Astrocyte of the cerebellum (primary cell): ENCODE measurements around the gene C3orf70.

Experiments used
- DNase-seq: peaks from one replicate; pipeline ENCODE4 v3.0.0-alpha.2; 2011; ENCODE audit warnings: low read depth
- H3K4me3 ChIP-seq: 2 replicates; pipeline ENCODE4 v1.5.1; 2011; ENCODE audit warnings: mild to moderate bottlenecking, low read depth, low read length, moderate library complexity
- in situ Hi-C: cut with HindIII; loops from 2 replicates; pipeline ENCODE4 v1.10.0; 2017; ENCODE audit warnings: low sequenced_read_pairs
- TF ChIP-seq, protein P1 (sequence below): IDR thresholded peaks from 2 replicates; pipeline ENCODE4 v1.5.1; 2012; ENCODE audit warnings: low read length, low read depth, moderate library complexity, mild to moderate bottlenecking; ENCODE audit errors: missing control alignments

The C3orf70 gene

DNA sequence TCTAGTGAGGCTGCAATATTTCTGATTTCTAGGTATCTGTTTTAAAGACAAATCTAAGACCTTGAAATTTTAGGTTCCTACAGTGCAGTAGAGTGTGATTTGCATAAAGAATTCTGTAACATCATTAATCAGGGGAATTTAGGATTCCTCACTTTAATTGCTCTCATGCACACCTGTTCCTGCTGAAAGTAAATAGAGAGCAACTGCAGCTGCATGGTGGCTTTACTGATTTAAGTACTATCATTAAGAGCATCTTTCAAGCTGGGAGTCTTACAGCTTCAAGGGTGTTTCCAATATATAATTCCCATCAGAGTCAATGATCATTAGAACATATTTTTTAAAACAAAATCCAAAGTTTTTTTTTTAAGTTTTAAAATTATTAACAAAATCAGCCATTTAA is 36.0 kb upstream of the C3orf70 start:
- no peak overlapping the region for H3K4me3 ChIP-seq
- TF ChIP-seq, protein P1, sequence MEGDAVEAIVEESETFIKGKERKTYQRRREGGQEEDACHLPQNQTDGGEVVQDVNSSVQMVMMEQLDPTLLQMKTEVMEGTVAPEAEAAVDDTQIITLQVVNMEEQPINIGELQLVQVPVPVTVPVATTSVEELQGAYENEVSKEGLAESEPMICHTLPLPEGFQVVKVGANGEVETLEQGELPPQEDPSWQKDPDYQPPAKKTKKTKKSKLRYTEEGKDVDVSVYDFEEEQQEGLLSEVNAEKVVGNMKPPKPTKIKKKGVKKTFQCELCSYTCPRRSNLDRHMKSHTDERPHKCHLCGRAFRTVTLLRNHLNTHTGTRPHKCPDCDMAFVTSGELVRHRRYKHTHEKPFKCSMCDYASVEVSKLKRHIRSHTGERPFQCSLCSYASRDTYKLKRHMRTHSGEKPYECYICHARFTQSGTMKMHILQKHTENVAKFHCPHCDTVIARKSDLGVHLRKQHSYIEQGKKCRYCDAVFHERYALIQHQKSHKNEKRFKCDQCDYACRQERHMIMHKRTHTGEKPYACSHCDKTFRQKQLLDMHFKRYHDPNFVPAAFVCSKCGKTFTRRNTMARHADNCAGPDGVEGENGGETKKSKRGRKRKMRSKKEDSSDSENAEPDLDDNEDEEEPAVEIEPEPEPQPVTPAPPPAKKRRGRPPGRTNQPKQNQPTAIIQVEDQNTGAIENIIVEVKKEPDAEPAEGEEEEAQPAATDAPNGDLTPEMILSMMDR, result no peak
- DNase-seq, result no peak
- in situ Hi-C loops, result no loop called here

DNA sequence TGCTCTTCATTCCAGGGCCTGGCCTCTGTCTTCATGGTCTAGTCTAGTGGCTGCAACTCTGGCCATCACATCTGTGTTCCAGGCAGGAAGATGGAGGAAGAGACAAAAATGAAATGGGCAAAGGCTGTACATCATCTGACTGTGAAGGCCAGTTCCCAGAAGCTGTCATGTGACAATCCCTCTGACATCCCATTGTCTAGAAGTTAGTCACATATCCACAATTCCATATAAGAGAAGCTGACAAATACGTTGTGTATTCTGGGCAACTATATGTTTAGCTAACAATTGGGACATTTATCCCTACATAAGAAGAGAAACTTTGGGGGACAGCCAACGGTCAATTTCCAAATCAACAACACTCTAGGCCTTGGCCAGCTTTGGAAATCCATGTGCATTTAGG is 34.5 kb upstream of the C3orf70 start:
- H3K4me3 ChIP-seq, result no peak overlapping the region
- DNase-seq, result no peak
- TF ChIP-seq, protein P1, result no peak
- in situ Hi-C loops, result no loop called here

DNA sequence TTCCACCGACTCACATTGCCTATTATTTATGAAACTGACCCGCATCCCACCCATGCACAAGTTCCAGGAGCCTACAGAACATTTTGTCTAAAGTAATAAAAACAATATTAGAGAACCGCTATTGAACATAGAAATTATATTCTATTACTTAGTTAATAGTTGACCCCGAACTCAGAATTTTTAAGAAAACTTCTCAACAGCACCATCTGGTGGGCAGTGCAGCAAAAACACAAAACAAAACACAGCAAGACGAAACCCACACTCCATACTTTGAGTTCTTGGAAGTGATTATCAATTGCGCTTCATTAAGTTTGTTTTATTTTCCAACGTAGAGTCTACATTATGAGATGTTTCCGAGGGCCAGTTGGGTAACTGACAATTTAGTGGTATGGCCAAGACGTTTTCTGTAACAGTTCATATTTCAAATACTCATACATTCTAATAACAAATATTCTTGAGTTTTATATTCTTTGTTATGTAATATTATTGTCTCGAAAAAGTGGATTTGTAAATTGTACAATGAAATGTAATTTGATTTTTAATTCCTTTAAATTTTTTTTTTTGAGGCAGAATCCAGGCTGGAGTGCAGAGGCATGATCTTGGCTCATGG is 24.0 kb upstream of the C3orf70 start:
- H3K4me3 ChIP-seq, result no peak overlapping the region
- in situ Hi-C loops, result no loop called here
- peak; percentile 18 for DNase-seq
- TF ChIP-seq, protein P1, result peak; percentile 64

DNA sequence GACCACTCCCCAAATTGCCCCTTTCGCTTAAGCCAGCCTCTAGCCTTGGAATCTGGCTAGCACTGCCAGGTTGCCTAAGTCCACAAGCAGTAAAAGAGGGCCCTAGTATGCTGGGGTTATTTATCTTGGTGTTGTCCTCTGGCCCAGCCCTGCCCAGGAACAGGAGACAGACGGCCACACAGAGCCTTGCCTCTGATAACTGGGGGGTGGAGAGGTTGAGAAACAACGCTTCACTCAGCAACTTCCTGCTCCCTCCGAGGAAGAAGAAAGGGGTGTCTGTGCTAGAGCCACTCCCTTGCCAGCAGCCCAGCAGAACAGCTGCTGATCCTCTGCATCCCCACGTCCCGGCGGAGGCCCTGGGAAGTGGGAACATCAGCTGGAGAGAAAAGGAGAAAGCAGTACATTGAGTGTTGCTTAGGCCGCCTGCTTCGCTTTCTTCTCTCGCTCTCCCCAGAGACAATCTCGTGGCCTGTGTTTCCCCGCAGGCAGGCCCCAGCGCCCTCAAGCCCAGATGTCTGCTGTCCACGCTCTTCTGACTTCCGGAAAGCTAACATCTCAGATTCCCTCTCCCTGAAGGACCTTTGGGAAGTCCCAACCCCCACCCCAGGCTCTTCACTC is 22.6 kb upstream of the C3orf70 start:
- no peak overlapping the region for H3K4me3 ChIP-seq
- TF ChIP-seq, protein P1, result no peak
- no peak for DNase-seq
- in situ Hi-C loops, result no loop called here

DNA sequence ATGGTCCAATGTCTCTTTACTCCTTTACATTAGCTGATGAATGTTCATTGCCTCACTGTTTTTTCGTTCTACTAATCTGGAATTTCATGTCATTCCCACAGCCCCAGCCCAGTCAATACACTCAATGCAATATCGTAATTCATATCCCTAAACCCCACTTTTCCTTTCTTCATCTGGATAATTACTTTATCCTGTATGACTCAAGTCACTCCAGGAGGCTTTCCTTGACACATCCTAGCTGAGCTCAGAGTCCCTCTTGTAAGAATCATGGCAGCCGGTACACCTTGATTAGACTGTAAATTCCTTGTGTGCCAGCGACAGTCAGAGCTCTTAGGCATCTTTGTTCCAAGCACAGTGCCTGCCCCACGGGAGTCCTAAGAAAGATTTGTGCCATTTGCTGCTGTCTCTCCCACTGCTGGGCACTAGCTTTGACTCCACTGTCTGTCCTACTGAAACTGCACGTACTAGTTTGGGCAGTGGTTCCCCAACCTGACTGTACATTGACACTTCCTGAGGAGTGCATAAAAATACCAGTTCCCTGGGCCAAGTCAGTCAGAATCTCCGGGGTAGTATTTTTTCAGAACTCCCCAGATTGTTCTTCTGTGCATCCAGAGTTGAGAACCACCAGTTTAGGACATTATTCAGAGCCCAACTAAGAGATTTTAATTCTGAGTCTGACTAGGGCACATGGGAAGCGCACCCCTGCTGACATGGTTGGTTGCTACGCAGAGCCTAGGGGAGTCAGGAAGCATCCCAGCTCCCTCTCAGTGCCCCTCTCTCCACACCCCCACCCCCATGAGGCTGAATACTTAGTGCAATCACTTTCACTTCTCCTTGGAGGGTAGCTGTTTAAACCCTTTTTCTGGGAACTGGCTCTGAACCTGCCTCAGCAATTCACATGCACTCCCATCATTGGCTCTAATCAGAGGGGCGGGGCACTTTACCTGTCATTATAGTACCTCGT is 19.5 kb upstream of the C3orf70 start:
- no peak overlapping the region for H3K4me3 ChIP-seq
- DNase-seq, result no peak
- TF ChIP-seq, protein P1, result no peak
- in situ Hi-C loops, result no loop called here

DNA sequence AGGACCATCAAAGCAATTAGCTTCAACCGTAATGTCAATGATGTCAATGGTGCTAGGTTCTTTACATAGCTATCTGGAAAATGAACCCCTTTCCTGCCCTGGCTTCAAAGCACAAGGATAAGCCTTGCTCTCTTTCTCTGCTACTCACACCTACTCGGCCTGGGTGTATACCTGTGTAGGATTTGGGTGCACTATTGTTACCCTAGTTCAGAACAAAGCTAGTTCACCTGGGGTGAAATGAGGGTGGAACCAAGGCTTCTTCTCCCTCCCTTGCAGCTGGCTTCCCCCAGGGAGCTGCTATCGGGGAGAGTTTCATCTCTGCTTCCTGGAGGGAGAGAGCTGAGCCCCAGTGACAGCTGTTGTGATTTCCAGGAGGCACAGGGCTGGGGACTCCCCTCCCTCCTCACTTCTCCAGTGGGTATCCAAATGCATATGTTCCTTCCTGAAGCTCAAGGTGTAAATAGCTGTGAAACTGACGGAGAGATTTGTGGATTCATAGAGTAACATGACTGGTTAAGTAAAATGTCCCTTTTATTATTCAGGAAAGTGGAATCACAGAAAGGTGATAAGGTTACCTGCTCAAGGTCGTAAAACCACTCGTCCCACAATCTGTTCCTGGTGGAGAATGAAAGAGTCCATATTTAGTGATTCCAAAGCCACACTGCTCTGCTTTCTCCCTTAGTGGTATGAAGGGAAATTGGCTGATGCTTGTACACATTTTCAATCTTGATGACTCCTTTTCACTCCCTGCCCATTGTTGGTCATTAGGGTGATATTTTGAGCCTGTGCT is 11.8 kb upstream of the C3orf70 start:
- in situ Hi-C loops, result no loop called here
- no peak overlapping the region for H3K4me3 ChIP-seq
- TF ChIP-seq, protein P1, result no peak
- DNase-seq, result no peak
